Thoracic aorta (tissue), 2 donors: ENCODE results near the gene GCGR. TPM values are rescaled to one million over a fixed set of nuclear protein-coding genes. Genes with fewer than 3 reads are reported as not detected.

Source experiments
- ATAC-seq: fragments of 150-250 bp; one replicate; pipeline ENCODE4 v1.8.0; 2017; ENCODE audit warnings: low read depth; ENCODE audit not compliant: insufficient number of reproducible peaks, low FRiP score
- DNase-seq: peaks from one replicate; pipeline ENCODE4 v3.0.0-alpha.2; 2020; ENCODE audit warnings: low spot score
- H3K27ac ChIP-seq, 2 donors: fragments of 200-600 bp; sonication (generic); 1 replicate in 1 of 2; 2 replicates in 1 of 2; pipeline ENCODE4 v1.5.1; 2016; ENCODE audit warnings: mild to moderate bottlenecking in 2 of 2, moderate library complexity in 2 of 2
- H3K27me3 ChIP-seq: fragments of 200-600 bp; sonication (generic); replicated peaks from 2 replicates; pipeline ENCODE4 v1.6.0; 2016; ENCODE audit warnings: mild to moderate bottlenecking; ENCODE audit not compliant: insufficient read depth
- H3K36me3 ChIP-seq: fragments of 200-600 bp; sonication (generic); one replicate; pipeline ENCODE4 v1.5.1; 2016
- H3K4me1 ChIP-seq, 2 donors: fragments of 200-600 bp; sonication (generic); 1 replicate in 1 of 2; 2 replicates in 1 of 2; pipeline versions ENCODE4 v1.5.1 to v1.6.0; 2016; ENCODE audit warnings: low read depth in 2 of 2, mild to moderate bottlenecking in 1 of 2; ENCODE audit not compliant: control insufficient read depth in 1 of 2
- H3K4me3 ChIP-seq: fragments of 200-600 bp; sonication (generic); 2 replicates; pipeline ENCODE4 v1.5.1; 2016; ENCODE audit warnings: mild to moderate bottlenecking
- H3K9me3 ChIP-seq: fragments of 200-600 bp; sonication (generic); 2 replicates; pipeline ENCODE4 v1.5.1; 2016
- total RNA-seq, 2 donors: library from RNA; depleted of rRNA; stranded (reverse); fragments of >200 nt; gene quantifications; one replicate each; pipeline versions ENCODE4 v1.1.0 to v1.2.3, GENCODE V29; 2016
- TF ChIP-seq, protein P1 (sequence below): fragments of 200-600 bp; sonication (generic); IDR thresholded peaks from one replicate; pipeline ENCODE4 v1.5.1; 2019; ENCODE audit warnings: antibody characterized with exemption

Gene GCGR
- total RNA-seq, 2 donors from 2014 or later: not detected

DNA sequence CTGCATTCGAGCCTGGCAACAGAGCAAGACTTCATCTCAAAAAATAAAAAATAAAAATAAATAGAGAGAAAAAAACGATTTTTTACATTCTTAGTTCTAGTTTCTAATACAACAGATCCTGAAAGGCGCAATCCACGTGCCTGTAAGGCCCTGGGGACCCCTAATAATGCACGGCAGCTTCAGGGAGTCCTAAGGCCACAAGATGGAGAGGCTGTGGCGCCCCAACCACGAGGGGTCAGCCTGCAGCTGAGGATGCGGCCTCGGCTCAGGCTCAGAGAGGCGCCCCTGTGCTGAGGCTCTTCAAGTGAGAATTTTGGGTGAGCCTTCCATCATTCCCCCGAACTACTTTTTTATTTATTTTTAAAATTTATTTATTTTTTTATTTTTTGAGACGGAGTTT lies 45.5 kb downstream of the GCGR start:
- H3K36me3 ChIP-seq: peaks cover 71% of the 10 kb centered on the region
- TF ChIP-seq, protein P1, sequence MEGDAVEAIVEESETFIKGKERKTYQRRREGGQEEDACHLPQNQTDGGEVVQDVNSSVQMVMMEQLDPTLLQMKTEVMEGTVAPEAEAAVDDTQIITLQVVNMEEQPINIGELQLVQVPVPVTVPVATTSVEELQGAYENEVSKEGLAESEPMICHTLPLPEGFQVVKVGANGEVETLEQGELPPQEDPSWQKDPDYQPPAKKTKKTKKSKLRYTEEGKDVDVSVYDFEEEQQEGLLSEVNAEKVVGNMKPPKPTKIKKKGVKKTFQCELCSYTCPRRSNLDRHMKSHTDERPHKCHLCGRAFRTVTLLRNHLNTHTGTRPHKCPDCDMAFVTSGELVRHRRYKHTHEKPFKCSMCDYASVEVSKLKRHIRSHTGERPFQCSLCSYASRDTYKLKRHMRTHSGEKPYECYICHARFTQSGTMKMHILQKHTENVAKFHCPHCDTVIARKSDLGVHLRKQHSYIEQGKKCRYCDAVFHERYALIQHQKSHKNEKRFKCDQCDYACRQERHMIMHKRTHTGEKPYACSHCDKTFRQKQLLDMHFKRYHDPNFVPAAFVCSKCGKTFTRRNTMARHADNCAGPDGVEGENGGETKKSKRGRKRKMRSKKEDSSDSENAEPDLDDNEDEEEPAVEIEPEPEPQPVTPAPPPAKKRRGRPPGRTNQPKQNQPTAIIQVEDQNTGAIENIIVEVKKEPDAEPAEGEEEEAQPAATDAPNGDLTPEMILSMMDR: no peak
- H3K9me3 ChIP-seq: no peaks in the 10 kb centered on the region
- no peaks in the 10 kb centered on the region for H3K27me3 ChIP-seq
- no peak overlapping the region for H3K4me3 ChIP-seq
- DNase-seq (no peak), ATAC-seq (no peak)
- H3K27ac ChIP-seq: no peak overlapping the region
- no peaks in the 10 kb centered on the region for H3K4me1 ChIP-seq

DNA sequence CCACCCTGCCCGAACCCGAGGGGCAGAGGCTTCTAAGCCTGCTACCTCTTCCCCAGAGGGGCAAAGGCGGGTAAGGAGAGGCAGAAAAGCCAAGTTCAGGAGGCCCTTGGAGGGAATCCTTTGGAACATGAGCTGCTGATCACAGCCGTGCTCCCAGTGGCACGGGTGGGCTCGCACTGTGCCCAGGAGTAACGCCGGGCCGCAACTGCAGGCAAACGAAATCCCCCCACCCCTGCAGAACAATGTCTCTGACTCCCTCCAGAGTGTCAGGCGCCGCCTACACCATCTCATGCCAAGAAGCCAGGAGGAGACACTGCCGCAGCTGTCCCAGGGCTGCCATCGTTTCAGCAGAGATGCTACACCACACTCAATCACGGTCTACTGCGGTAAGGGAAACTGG lies 47.5 kb downstream of the GCGR start:
- H3K36me3 ChIP-seq: peaks cover 60% of the 10 kb centered on the region
- no peak overlapping the region for H3K4me3 ChIP-seq
- H3K9me3 ChIP-seq: no peaks in the 10 kb centered on the region
- H3K27me3 ChIP-seq: no peaks in the 10 kb centered on the region
- ATAC-seq (no peak), DNase-seq (no peak)
- H3K27ac ChIP-seq: no peak overlapping the region
- TF ChIP-seq, protein P1: no peak
- peaks cover 0 to 5% of the 10 kb centered on the region in 2 donors for H3K4me1 ChIP-seq

DNA sequence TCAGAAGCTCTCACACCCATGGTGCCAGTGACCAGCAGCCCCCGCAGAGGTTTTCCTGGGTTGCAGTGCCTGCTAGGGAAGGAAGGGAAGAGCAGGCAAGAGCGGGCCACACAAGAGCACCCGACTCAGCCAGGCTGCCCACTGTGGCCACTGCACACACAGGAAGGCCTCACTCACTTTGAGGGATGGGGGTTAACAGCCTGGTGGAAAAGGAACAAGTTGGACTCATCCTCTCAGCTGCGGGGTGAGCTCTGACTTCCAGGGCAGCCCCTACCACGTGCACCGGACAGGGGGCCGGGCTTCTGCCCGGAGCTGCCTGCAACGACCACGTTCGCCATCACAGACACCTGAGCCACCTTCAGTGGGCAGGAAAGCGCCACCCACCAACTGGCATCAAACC lies 48.3 kb downstream of the GCGR start:
- TF ChIP-seq, protein P1: no peak
- Histone ChIP-seq H3K4me3 (no peak overlapping the region), H3K36me3 (peaks cover 52% of the 10 kb centered on the region), H3K4me1 (peaks cover 0 to 5% of the 10 kb centered on the region in 2 donors), H3K9me3 (no peaks in the 10 kb centered on the region), H3K27me3 (no peaks in the 10 kb centered on the region), H3K27ac (no peak overlapping the region)
- ATAC-seq (no peak), DNase-seq (no peak)

DNA sequence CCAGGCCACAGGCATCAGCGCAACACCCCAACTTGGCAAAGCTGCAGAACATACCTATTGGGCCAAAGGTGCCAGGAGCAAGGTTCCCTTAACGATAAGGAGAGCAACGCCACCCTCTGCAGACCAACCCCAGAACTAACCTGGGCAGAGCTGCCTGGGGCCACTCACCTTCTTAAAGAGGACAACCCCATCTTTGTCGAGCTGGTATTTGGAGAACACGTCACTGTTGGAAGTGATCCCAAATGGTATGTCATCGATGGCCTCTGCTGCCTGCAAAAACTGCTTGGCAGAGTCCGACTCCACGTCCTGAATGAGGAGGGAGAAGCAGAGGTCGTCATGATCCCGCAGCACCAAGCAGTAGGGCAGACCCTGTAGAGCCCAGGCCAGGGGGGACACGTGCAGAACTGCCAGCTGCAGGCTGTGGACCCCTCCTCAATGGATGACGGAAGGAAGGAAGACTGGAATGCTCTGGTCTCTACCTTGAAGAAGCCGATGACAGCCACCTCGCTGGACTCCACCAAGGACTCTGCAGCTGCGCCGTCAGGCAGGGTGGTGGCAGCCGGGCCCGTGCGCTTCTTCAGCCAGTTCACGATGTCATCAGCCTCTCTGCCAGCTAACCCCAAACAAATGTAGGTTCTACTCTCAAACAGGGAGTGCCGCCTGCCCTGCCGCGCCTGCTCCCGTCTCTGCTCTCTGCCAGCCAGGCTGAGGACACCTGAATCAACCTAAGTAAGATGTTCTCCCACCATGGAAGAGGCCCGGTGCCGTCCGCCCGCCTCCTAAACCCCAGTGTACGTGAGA lies 51.2 kb downstream of the GCGR start:
- Histone ChIP-seq H3K4me1 (peaks cover 12 to 23% of the 10 kb centered on the region in 2 donors), H3K36me3 (peaks cover 41% of the 10 kb centered on the region), H3K27me3 (no peaks in the 10 kb centered on the region), H3K4me3 (no peak overlapping the region), H3K27ac (no peak overlapping the region), H3K9me3 (no peaks in the 10 kb centered on the region)
- no peak for DNase-seq
- TF ChIP-seq, protein P1: no peak
- no peak for ATAC-seq

DNA sequence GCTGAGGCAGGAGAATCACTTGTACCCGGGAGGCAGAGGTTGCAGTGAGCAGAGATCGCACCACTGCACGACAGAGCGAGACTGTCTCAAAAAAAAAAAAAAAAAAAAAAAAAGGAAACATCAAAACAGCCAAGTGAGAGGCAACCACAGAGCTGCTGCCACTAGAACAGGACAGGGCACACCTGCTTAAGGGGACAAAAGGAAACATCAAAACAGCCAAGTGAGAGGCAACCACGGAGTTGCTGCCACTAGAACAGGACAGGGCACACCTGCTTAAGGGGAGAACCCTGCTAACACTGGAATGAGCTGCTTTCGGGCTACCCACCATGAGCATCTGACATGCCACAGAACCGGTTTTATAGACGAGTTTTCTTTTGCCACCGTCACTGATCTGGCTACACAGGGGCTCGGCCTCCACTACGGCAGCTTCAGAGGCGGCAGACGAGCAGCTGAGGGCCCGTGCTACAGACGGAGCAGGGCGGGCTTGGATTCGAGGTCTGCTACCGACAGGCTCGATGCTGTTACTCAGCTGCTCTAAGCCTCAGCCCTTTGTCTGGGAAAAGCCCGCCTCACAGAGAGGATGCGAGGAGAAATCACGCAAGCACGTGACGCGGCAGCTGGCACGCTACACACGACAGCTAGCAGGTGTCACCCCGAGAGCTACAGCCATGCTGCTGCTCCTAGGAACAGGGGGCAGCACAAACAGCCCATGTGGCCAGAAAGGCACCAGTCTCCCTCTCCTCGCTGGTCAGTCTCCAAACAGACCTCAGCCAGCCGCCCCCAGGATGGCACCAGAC lies 54.4 kb downstream of the GCGR start:
- Histone ChIP-seq H3K27me3 (no peaks in the 10 kb centered on the region), H3K4me3 (peak overlapping the region; percentile 77), H3K4me1 (peaks cover 19 to 39% of the 10 kb centered on the region in 2 donors), H3K27ac (no peak overlapping the region), H3K36me3 (peaks cover 19% of the 10 kb centered on the region), H3K9me3 (no peaks in the 10 kb centered on the region)
- no peak for DNase-seq
- TF ChIP-seq, protein P1: no peak
- no peak for ATAC-seq
